Choroid plexus epithelial cell (primary cell): ENCODE data around the gene C19orf47.
"Not testable (repeated sequence)": the region's sequence is repeated elsewhere in the genome, so short reads cannot be mapped to it uniquely, and the experiment has no call there.

Experiments
- DNase-seq: peaks from one replicate; pipeline ENCODE4 v3.0.0-alpha.2; 2010; ENCODE audit warnings: low read depth
- H3K4me3 ChIP-seq: 2 replicates; pipeline ENCODE4 v1.5.1; 2011; ENCODE audit warnings: low read depth, mild to moderate bottlenecking, control low read depth, low read length, moderate library complexity
- CTCF ChIP-seq: conservative IDR thresholded peaks from 2 replicates; pipeline ENCODE4 v1.5.1; 2011; ENCODE audit warnings: low read depth, mild to moderate bottlenecking, control low read depth, inconsistent platforms, low read length, moderate library complexity

Gene C19orf47

DNA sequence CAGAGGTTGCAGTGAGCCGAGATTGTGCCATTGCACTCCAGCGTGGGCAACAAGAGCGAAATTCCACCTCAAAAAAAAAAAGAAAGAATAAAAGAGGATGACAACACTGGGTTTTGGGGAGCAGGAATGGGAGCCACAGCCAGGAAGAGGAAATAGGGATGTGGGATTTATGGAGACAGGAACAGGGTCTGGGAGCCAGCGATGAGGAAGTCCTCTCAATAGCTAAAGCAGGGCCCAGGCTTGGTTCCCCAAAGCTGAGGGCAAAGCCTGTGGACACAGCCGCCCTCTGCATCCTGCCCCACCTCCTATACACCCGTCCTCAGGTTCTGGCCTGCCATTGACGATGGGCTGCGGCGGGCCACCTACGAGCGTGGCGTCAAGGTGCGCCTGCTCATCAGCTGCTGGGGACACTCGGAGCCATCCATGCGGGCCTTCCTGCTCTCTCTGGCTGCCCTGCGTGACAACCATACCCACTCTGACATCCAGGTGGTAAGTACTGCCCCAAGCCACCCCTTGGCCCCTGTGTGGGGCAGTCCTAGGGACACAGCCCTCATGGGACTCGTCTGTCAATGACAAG lies 28.2 kb upstream of the C19orf47 start:
- no peak for TF ChIP-seq CTCF
- H3K4me3 ChIP-seq: no peak overlapping the region
- DNase-seq: no peak

DNA sequence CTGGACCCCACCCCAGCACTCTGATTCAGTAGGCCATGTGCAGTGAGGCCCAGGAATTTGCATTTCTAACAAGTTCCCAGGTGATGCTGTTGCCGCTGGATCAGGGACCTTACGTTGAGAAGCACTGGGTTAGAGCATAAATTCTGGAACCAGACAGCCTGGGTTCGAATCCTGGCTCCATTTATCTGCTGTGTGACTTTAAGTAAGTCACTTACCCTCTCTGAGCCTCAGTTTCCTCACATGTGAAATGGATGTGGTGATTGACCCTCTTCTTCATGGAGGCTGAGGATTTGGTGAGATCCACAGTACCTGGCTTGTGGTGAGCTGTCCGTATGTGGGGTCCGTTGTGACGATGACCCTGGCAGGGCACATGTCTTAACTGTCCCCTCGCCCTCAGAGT lies 25.9 kb upstream of the C19orf47 start:
- no peak for TF ChIP-seq CTCF
- H3K4me3 ChIP-seq: no peak overlapping the region
- DNase-seq: no peak

DNA sequence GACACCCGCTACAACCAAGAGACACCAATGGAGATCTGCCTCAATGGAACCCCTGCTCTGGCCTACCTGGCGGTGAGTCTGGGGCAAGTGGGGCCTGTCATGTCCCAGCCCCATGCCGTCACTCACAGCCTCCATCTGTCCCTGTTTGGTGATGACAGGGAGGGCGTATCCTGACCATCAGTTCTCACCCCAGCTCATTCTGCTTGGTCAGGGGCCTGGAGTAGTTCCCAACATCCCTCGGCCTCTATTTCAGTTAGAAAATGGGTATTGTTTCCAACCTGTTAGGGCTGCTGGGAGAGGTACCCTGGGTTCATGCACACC lies 23.6 kb upstream of the C19orf47 start:
- H3K4me3 ChIP-seq: no peak overlapping the region
- TF ChIP-seq CTCF: no peak

GRCh38 chr19:40370997-40371801 lies 23.0 kb upstream of the C19orf47 start:
- DNase-seq: no peak
- no peak for TF ChIP-seq CTCF
- no peak overlapping the region for H3K4me3 ChIP-seq

More for the DNA sequence above, 23.6 kb upstream of the C19orf47 start:
- no peak for DNase-seq

- H3K4me3 ChIP-seq, DNase-seq: not testable (repeated sequence)
Measured at GRCh38 chr19:40370253-40370652, 22.1 kb upstream of the C19orf47 start.

GRCh38 chr19:40369797-40370196 lies 21.6 kb upstream of the C19orf47 start:
- DNase-seq: no peak
- TF ChIP-seq CTCF: no peak
- no peak overlapping the region for H3K4me3 ChIP-seq

GRCh38 chr19:40367577-40368434 lies 19.6 kb upstream of the C19orf47 start:
- no peak for TF ChIP-seq CTCF
- DNase-seq: no peak
- no peak overlapping the region for H3K4me3 ChIP-seq
